Osteoblast (primary cell): ENCODE data around the gene NELL2. TPM values are rescaled to one million over a fixed set of nuclear protein-coding genes. Genes with fewer than 3 reads are reported as not detected.

Experiments
- DNase-seq: peaks from one replicate; pipeline ENCODE4 v3.0.0; 2011; ENCODE audit warnings: low spot score, mixed read lengths; ENCODE audit not compliant: insufficient read length; ENCODE audit errors: missing footprints
- H2AFZ ChIP-seq: 2 replicates; pipeline ENCODE4 v1.6.0; 2011; ENCODE audit warnings: mild to moderate bottlenecking, low read length
- H3K27ac ChIP-seq: 2 replicates; pipeline ENCODE4 v1.5.1; 2011; ENCODE audit warnings: mild to moderate bottlenecking, low read depth, low read length, moderate library complexity
- H3K27me3 ChIP-seq: 2 replicates; pipeline ENCODE4 v1.6.0; 2012; ENCODE audit warnings: mild to moderate bottlenecking, control low read depth, inconsistent platforms, low read length, moderate library complexity; ENCODE audit not compliant: insufficient read depth
- H3K36me3 ChIP-seq: 2 replicates; pipeline ENCODE4 v1.5.1; 2011; ENCODE audit warnings: mild to moderate bottlenecking, low read length, control low read depth, moderate library complexity; ENCODE audit not compliant: insufficient read depth
- H3K4me1 ChIP-seq: 2 replicates; pipeline ENCODE4 v1.5.1; 2011; ENCODE audit warnings: mild to moderate bottlenecking, low read length, control low read depth, moderate library complexity; ENCODE audit not compliant: insufficient read depth
- H3K4me2 ChIP-seq: 2 replicates; pipeline ENCODE4 v1.6.0; 2011; ENCODE audit warnings: mild to moderate bottlenecking, low read length; ENCODE audit not compliant: insufficient read depth
- H3K4me3 ChIP-seq: fragments of 200-600 bp; sonication (generic); 3 replicates; pipeline ENCODE4 v1.5.1; 2012; ENCODE audit warnings: mild to moderate bottlenecking, low read length, inconsistent platforms; ENCODE audit not compliant: insufficient read depth
- H3K79me2 ChIP-seq: 2 replicates; pipeline ENCODE4 v1.6.0; 2012; ENCODE audit warnings: mild to moderate bottlenecking, low read length, control low read depth, inconsistent platforms; ENCODE audit not compliant: insufficient read depth
- H3K9me3 ChIP-seq: 2 replicates; pipeline ENCODE4 v1.5.1; 2011; ENCODE audit warnings: low read depth, low read length, control low read depth
- H4K20me1 ChIP-seq: 2 replicates; pipeline ENCODE4 v1.6.0; 2012; ENCODE audit warnings: mild to moderate bottlenecking, low read length, control low read depth; ENCODE audit not compliant: insufficient read depth
- CTCF ChIP-seq: IDR thresholded peaks from 2 replicates; pipeline ENCODE4 v1.5.1; 2011; ENCODE audit warnings: mild to moderate bottlenecking, low read depth, low read length, moderate library complexity; ENCODE audit errors: extremely low read depth
- total RNA-seq: library from RNA; depleted of rRNA; stranded (reverse); fragments of >200 nt; gene quantifications from 2 replicates; pipeline ENCODE4 v1.2.3, GENCODE V29; 2012

The NELL2 gene
- total RNA-seq, 1 donor = not detected

- H3K36me3 ChIP-seq = no peaks in the 10 kb centered on the region
- H3K27me3 ChIP-seq = no peaks in the 10 kb centered on the region
- no peak overlapping the region for H3K4me3 ChIP-seq
- DNase-seq = no peak
- H3K4me2 ChIP-seq = no peak overlapping the region
- no peak for TF ChIP-seq CTCF
- no peak overlapping the region for H3K27ac ChIP-seq
- H2AFZ ChIP-seq = no peak overlapping the region
- no peaks in the 10 kb centered on the region for H3K79me2 ChIP-seq
- no peaks in the 10 kb centered on the region for H3K4me1 ChIP-seq
- H3K9me3 ChIP-seq = no peaks in the 10 kb centered on the region
- no peaks in the 10 kb centered on the region for H4K20me1 ChIP-seq
Observed at GRCh38 chr12:44616402-44616801, 259.7 kb downstream of the NELL2 start.

- no peak overlapping the region for H3K27ac ChIP-seq
- no peak for DNase-seq
- H3K4me3 ChIP-seq = no peak overlapping the region
- H3K9me3 ChIP-seq = no peaks in the 10 kb centered on the region
- no peaks in the 10 kb centered on the region for H3K36me3 ChIP-seq
- H4K20me1 ChIP-seq = no peaks in the 10 kb centered on the region
- no peaks in the 10 kb centered on the region for H3K79me2 ChIP-seq
- H3K4me1 ChIP-seq = no peaks in the 10 kb centered on the region
- no peak for TF ChIP-seq CTCF
- H2AFZ ChIP-seq = no peak overlapping the region
- no peaks in the 10 kb centered on the region for H3K27me3 ChIP-seq
- no peak overlapping the region for H3K4me2 ChIP-seq
Observed at GRCh38 chr12:44611538-44611937, 264.6 kb downstream of the NELL2 start.

GRCh38 chr12:44603701-44604100 lies 272.4 kb downstream of the NELL2 start:
- H3K9me3 ChIP-seq = no peaks in the 10 kb centered on the region
- H3K4me1 ChIP-seq = no peaks in the 10 kb centered on the region
- H3K4me2 ChIP-seq = no peak overlapping the region
- no peak overlapping the region for H3K4me3 ChIP-seq
- H3K79me2 ChIP-seq = no peaks in the 10 kb centered on the region
- H3K27me3 ChIP-seq = no peaks in the 10 kb centered on the region
- TF ChIP-seq CTCF = no peak
- H4K20me1 ChIP-seq = no peaks in the 10 kb centered on the region
- H2AFZ ChIP-seq = no peak overlapping the region
- no peak overlapping the region for H3K27ac ChIP-seq
- no peak for DNase-seq
- H3K36me3 ChIP-seq = no peaks in the 10 kb centered on the region

GRCh38 chr12:44592626-44593025 lies 283.5 kb downstream of the NELL2 start:
- no peaks in the 10 kb centered on the region for H3K79me2 ChIP-seq
- H3K9me3 ChIP-seq = no peaks in the 10 kb centered on the region
- no peak for TF ChIP-seq CTCF
- no peak overlapping the region for H3K4me2 ChIP-seq
- H3K27me3 ChIP-seq = no peaks in the 10 kb centered on the region
- no peak overlapping the region for H3K27ac ChIP-seq
- no peaks in the 10 kb centered on the region for H3K4me1 ChIP-seq
- no peaks in the 10 kb centered on the region for H3K36me3 ChIP-seq
- no peak overlapping the region for H2AFZ ChIP-seq
- H3K4me3 ChIP-seq = no peak overlapping the region
- DNase-seq = no peak
- no peaks in the 10 kb centered on the region for H4K20me1 ChIP-seq
